GM12801 (cell line): ENCODE results near the gene ANGPTL4.

Experiments
- TF ChIP-seq, protein P1 (sequence below): IDR thresholded peaks from one replicate; pipeline ENCODE4 v1.5.1; 2011; ENCODE audit warnings: control low read depth; ENCODE audit not compliant: insufficient read length; ENCODE audit errors: extremely low read depth

ANGPTL4 gene

DNA sequence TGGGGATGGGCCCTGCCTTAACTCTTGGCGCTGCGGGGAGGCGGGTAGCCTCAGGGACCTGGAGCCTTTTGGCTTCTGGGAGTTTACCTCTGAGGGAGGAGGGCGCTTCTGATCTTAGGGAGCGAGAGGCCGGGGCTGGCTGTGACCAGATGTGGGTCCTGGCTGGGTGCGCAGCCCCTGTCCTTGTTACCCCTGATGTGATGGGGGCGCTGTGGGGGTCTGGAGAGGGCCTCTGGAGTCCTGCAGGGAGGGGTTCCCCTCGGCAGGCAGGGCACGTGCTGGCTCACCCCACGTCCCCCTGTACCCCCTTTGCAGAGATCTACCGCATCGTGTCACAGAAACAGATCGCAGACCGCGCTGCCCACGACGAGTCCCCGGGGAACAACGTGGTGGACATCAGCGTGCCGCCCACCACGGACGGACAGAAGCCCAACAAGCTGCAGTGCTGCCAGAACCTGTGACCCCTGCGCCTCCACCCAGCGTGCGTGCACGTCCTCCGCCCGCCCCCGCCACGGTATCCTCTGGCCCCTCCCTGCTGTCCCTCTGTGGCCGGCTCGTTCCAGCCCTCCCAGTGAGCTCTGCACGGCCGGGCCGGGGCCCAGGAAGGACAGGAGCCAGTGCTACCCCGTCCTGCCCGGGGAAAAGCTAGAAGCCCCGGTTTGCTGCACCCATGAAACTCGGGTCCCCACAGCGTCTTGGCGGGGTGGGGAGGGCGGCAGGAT, 39.3 kb downstream of the ANGPTL4 start:
- TF ChIP-seq, protein P1, sequence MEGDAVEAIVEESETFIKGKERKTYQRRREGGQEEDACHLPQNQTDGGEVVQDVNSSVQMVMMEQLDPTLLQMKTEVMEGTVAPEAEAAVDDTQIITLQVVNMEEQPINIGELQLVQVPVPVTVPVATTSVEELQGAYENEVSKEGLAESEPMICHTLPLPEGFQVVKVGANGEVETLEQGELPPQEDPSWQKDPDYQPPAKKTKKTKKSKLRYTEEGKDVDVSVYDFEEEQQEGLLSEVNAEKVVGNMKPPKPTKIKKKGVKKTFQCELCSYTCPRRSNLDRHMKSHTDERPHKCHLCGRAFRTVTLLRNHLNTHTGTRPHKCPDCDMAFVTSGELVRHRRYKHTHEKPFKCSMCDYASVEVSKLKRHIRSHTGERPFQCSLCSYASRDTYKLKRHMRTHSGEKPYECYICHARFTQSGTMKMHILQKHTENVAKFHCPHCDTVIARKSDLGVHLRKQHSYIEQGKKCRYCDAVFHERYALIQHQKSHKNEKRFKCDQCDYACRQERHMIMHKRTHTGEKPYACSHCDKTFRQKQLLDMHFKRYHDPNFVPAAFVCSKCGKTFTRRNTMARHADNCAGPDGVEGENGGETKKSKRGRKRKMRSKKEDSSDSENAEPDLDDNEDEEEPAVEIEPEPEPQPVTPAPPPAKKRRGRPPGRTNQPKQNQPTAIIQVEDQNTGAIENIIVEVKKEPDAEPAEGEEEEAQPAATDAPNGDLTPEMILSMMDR: no peak

GRCh38 chr19:8403820-8404109, 39.8 kb downstream of the ANGPTL4 start:
- TF ChIP-seq, protein P1: no peak

- TF ChIP-seq, protein P1: no peak
These were observed 40.6 kb downstream of the ANGPTL4 start for GRCh38 chr19:8404391-8405151.

DNA sequence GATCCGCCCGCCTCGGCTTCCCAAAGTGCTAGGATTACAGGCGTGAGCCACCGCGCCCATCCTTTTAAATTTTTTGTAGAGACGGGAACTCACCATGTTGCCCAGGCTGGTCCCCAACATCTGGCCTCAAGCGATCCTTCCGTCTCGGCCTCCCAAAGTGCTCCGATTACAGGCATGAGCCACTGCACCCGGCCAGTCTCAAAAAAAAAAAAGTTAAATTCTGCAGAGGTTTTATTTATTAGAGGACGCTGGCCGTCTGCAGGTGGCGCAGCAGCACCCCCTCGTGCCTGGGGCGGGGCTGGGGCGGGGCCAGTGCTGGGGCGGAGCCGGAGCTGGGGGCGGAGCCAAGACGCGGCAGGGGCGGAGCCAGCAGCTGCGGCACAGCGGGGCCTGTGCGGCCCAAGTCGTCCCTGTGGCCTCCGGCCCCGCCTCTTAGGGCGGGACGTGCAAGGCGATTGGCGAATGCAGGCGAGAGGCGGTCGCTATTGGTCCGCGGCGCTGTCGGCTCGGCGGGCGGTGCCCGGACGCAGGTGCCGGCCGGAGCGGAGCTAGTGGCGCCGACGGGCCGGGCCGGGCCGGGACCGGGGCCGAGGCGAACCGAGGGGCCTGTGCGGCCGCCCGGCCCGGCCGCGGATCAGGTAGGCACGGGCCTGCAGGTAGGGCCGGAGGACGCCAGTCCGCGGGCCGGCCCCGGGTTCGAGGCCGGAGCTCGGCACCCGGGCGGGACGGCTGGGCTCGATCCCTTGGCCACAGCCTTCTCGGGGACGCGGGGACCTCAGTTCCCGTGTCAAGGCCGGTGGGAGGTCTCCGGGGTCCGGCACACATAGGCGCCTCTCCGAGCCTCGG, 49.1 kb downstream of the ANGPTL4 start, which contains the start of gene MARCHF2:
MARCHF2 (plus strand) TSS at position 523 of the 846 bp plus-strand sequence. CDS start 8,536 bp downstream, outside the sequence.
- TF ChIP-seq, protein P1: no peak

DNA sequence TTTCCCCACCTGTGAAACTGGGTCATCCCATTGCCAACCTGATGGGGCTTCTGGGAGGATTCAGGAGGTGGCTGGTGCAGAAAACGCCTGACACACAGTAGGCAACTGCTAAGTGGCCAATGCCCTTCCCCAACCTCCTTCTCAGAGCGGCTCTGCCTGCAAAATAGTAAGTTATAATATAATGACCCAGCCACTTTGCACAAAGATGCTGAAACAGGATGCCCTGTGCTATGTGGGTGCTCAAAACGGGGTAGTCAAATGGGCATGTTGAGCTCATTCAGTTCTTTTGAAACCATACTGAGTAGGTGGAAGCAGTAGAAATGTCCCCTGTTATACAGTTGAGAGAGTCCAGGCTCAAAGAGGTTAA, 49.7 kb downstream of the ANGPTL4 start:
- TF ChIP-seq, protein P1: no peak

GRCh38 chr19:8416796-8417195, 52.8 kb downstream of the ANGPTL4 start:
- TF ChIP-seq, protein P1: no peak
